HG02798 (cell line): ENCODE results near the gene ZSCAN26.
"Not testable (repeated sequence)": the region's sequence is repeated elsewhere in the genome, so short reads cannot be mapped to it uniquely, and the experiment has no call there.

Experiments
- ATAC-seq: cut with Tn5 transposase; IDR thresholded peaks from one replicate; pipeline ENCODE4 v1.9.1; 2021; ENCODE audit warnings: mild to moderate bottlenecking; ENCODE audit not compliant: unreplicated experiment, poor library complexity

Gene ZSCAN26

GRCh38 chr6:28252009-28252975 lies 14.7 kb upstream of the ZSCAN26 start, which contains the start of gene ZKSCAN4:
Gene ZKSCAN4 (minus strand): TSS chr6:28252269. CDS start chr6:28251980, 289 bp downstream.
- peak; percentile 85 for ATAC-seq

- no peak for ATAC-seq
These were observed 12.8 kb upstream of the ZSCAN26 start for GRCh38 chr6:28254121-28254519.

GRCh38 chr6:28257042-28257441 lies 9.9 kb upstream of the ZSCAN26 start:
- ATAC-seq = no peak

DNA sequence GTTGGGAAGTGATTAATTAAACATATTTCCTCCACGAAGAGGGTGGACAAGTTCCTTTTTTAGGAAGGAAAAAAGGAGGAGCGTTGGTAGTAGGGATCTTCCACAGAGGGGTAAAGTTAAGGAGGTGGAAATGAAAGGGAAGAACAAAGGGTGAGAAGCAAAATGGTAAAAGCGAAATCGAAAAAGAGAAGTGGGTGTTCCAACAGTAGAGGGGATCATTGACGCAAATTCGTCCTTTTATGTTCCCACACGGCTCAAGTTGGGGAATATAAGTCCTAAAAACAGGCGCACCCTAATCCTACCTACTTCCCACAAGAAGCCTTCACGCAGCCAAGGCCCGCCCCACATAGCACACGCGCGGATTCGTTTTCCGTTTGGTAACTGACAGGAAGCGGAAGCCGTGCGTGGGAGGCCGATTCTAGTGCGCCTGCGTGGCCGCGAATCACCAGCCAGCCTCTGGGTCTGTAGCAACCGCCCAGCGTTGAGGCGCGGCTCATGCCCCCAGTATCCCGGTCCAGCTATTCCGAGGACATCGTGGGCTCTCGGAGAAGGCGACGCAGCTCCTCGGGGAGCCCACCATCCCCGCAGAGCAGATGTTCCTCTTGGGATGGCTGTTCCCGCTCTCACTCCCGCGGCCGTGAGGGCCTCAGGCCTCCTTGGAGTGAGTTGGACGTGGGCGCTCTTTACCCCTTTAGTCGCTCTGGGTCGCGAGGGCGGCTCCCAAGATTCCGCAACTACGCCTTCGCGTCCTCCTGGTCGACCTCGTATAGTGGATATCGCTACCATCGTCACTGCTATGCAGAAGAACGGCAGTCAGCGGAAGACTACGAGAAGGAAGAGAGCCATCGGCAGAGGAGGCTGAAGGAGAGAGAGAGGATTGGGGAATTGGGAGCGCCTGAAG lies 7.8 kb upstream of the ZSCAN26 start, which contains the start of gene NKAPL:
Gene NKAPL, plus strand, starts transcription at position 421 of the 901 bp plus-strand sequence. Its CDS starts 75 bp downstream, at position 496.
- ATAC-seq = no peak

GRCh38 chr6:28263922-28264321 lies 3.0 kb upstream of the ZSCAN26 start:
- no peak for ATAC-seq

DNA sequence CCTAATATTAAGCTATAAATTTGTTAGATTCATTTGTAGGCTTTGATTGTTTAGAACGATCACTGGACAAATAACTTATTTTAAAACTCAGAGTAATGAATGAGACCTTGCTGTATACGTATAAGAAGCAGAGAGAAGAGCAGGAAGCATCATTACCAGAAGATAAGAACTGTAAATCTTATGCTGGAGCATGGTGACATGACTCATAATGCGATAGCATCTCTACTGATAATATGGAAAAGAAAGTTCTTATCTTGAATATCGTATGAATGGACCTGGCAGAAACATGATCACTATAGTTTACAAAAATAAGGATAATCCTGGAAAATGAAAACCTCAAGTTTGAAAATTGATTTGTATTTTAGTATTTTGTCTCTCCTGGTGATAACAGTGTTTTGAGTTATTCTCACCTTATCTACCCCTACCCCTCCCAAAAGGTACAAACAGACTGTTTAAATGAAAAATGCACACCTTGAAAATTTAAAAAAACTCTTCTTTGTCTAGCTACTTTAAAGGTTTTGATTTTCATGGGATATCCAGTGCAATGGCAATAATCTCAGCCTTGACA lies 2.0 kb upstream of the ZSCAN26 start:
- ATAC-seq = no peak

- no peak for ATAC-seq
These were observed 381 bp upstream of the ZSCAN26 start for GRCh38 chr6:28266563-28266961.

GRCh38 chr6:28267695-28268059 lies 734 bp downstream of the ZSCAN26 start:
- ATAC-seq = no peak

- no peak for ATAC-seq
These were observed 2.5 kb downstream of the ZSCAN26 start for GRCh38 chr6:28269492-28269891.

DNA sequence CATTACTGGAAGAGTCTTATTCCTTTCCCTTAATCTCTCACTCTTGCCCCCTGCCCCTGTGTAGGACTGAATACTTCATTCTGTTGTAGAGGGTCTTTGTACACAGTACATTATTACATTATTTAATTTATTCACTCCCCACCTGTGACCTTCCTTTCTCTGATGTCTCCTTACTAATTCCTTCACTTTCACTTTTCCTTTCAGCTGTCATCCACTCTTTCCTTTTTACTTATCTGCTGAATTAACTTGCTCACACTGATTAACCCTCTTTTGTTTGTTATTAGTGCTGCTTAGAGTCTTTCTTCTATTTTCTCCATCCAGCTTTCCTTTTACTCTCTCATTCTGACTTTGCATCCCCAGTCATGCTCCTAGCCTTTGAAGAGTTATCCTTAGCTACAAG lies 7.9 kb downstream of the ZSCAN26 start:
- no peak for ATAC-seq

DNA sequence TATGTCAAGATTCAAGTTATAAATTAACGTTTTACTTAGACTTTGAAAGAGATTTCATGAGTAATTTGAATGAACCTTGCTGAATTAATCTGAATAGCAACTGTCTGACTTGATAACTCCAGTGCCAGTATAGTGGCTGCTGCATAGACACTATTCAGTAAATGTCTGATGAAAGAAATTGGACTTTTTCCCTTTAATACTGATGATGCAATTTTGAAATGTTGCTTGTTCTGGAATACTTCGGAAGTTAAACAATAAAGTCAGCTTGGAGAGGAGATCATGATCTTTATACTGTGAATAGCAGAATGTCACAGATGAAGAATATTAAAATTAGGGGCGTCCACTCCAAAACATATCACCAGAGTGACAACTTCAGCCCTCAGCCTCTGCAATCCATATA lies 10.8 kb downstream of the ZSCAN26 start:
- no peak for ATAC-seq

- no peak for ATAC-seq
These were observed 13.8 kb downstream of the ZSCAN26 start for GRCh38 chr6:28280595-28281287.

DNA sequence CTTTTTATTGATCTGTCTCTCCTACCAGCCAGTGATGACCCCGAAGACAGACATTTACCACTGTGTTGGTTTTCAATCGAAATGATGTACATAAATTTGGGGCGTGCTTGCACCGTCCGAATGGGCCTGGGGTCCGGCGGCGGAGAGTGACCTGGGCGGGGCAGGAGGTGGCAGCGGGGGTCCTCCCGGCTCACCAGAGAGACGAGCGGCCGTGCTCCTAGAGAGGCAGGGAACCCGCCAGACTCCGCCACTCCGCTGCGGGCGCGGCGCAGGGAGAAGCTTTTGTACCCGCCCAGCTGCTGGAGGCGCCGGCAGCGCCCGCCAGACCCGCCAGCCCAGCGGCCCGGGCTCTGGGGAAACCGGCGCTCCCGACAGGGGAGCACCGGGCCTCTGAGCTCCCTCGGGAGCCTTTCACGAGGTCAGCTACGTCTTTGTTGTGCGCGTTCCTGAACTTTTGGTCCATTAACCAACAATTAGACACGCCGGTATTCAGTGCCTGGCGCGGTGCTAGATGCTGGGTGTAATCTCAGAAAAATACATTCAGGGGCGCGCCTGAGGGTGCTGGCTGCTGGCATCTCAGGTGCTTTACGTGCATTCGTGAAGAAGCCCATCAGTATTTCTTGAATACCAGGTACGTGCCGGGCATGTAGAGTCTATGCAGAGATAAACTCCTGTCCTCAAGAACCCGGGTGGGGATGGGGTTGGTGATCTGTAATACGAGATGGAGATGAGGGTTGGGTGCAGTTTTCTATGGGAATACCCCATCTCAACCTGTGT lies 14.5 kb downstream of the ZSCAN26 start, which contains the start of gene PGBD1:
Gene PGBD1, plus strand, starts transcription at position 285 of the 777 bp plus-strand sequence. CDS start 2,242 bp downstream, outside the sequence.
- ATAC-seq = peak; percentile 95

DNA sequence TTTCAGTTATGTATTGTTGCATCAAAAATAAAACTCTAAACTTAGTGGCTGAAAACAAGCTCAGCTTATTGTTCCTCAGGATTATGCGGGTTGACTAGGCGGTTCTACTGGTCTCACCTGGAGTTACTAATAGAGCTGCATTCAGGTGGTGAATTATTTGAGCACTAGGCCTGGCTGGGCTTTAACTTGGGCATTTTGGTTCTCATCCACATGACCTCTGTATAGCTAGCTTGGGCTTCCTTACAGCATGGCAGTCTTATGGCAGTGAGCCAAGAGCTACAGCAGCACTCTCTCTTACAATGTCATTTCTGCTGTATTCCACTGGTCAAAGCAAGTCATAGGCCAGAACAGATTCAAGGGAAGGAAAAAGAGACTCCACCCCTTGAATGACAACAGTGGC lies 16.0 kb downstream of the ZSCAN26 start:
- ATAC-seq = no peak

- no peak for ATAC-seq
These were observed 24.6 kb downstream of the ZSCAN26 start for GRCh38 chr6:28291573-28291972.

- no peak for ATAC-seq
These were observed 28.4 kb downstream of the ZSCAN26 start for GRCh38 chr6:28295326-28295725.

- no peak for ATAC-seq
These were observed 29.6 kb downstream of the ZSCAN26 start for GRCh38 chr6:28296520-28297060.

DNA sequence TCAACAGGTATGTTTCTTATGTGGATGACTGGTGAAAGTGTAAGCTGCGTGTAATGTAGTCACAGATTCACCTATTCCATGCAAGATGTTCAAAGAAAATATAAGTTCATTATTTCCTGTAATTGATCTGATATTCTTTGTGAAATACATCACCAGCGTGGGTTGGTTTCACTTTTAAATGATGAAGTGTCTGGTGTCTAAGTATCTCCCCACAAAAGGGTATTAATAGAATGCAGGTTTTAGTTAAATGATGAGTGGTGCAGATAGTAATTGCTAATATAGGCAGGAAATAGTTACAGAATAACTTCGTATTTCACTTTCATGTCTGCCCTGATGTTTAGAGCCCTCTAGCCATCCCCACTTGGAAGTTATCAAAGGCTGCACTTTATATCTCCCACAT lies 36.6 kb downstream of the ZSCAN26 start:
- ATAC-seq = peak; percentile 92

DNA sequence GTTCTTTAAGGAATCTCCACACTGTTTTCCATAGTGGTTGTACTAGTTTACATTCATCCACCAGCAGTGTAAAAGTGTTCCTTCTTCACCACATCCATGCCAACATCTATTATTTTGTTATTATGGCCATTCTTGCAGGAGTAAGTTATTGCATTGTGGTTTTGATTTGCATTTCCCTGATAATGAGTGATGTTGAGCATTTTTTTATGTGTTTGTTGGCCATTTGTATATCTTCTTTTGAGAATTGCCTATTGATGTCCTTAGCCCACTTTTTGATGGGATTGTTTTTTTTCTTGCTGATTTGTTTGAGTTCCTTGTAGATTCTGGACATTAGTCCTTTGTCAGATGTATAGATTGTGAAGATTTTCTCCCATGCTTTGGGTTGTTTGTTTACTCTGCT lies 39.4 kb downstream of the ZSCAN26 start:
- not testable (repeated sequence) for ATAC-seq
